Measurements from ENCODE around the gene LRRN2. TPM values are rescaled to one million over a fixed set of nuclear protein-coding genes. Genes with fewer than 3 reads are reported as not detected.

The LRRN2 gene
- total RNA-seq, 1 experiment from 2014 or later: not detected

- H3K4me3 ChIP-seq (ENCODE audit: low read depth, low read length): no peak overlapping the region
- no peak for DNase-seq
- BruUV-seq (replicated peaks): no TSS peak
- no peaks in the 10 kb centered on the region for H3K9me3 Mint-ChIP-seq (ENCODE audit: unreplicated experiment)
- H3K4me1 Mint-ChIP-seq (ENCODE audit: low read depth, unreplicated experiment): peaks cover 1% of the 10 kb centered on the region
- intact Hi-C loops (cut with micrococcal nuclease; ENCODE audit: unreplicated experiment): no loop called here
- no peaks in the 10 kb centered on the region for H3K9me3 ChIP-seq
- no peaks in the 10 kb centered on the region for H3K4me1 ChIP-seq
- H3K36me3 ChIP-seq (ENCODE audit: control insufficient read depth, insufficient read depth, low read length): no peaks in the 10 kb centered on the region
- peaks cover 1% of the 10 kb centered on the region; the same call in 1 of the 2 replicates for H3K27me3 ChIP-seq (replicated peaks; ENCODE audit: control insufficient read depth, insufficient read depth, low read length)
- H3K4me3 Mint-ChIP-seq (ENCODE audit: unreplicated experiment): no peak overlapping the region
- ChIA-PET CTCF (interaction anchor here (0.6 to 0.9 kb wide), 3 partner anchors 29 to 155 kb away, joined by 3 to 5 read pairs (median 4); no protein-coding TSS in a partner anchor), POLR2A (no interaction called here)
- peaks cover under 1% of the 10 kb centered on the region for H3K36me3 Mint-ChIP-seq (ENCODE audit: insufficient read depth, unreplicated experiment)
- TF ChIP-seq CTCF (IDR thresholded peaks at IDR 0.05; ENCODE audit: insufficient read depth in 1 of 2, low read depth in 1 of 2, low read length in 1 of 2, severe bottlenecking in 1 of 2, unreplicated experiment in 1 of 2): no peak
- H3K27me3 Mint-ChIP-seq (ENCODE audit: insufficient read depth, unreplicated experiment): peaks cover 15% of the 10 kb centered on the region
- H3K27ac Mint-ChIP-seq (ENCODE audit: unreplicated experiment): no peak overlapping the region
Observed at GRCh38 chr1:204652497-204652896, 33.0 kb downstream of the LRRN2 start.

- Mint-ChIP-seq H3K27me3 (ENCODE audit: insufficient read depth, unreplicated experiment) (peaks cover 15% of the 10 kb centered on the region), H3K9me3 (ENCODE audit: unreplicated experiment) (no peaks in the 10 kb centered on the region), H3K36me3 (ENCODE audit: insufficient read depth, unreplicated experiment) (peaks cover 6% of the 10 kb centered on the region), H3K27ac (ENCODE audit: unreplicated experiment) (no peak overlapping the region), H3K4me3 (ENCODE audit: unreplicated experiment) (no peak overlapping the region), H3K4me1 (ENCODE audit: low read depth, unreplicated experiment) (peaks cover 6% of the 10 kb centered on the region)
- DNase-seq: no peak
- ChIA-PET POLR2A (no interaction called here), CTCF (interaction anchor here (0.6 to 0.8 kb wide), 2 partner anchors 28 to 156 kb away, joined by 3 to 4 read pairs; no protein-coding TSS in a partner anchor)
- intact Hi-C loops (cut with micrococcal nuclease; ENCODE audit: unreplicated experiment): no loop called here
- Histone ChIP-seq H3K36me3 (ENCODE audit: control insufficient read depth, insufficient read depth, low read length) (no peaks in the 10 kb centered on the region), H3K9me3 (no peaks in the 10 kb centered on the region), H3K4me3 (ENCODE audit: low read depth, low read length) (no peak overlapping the region), H3K27me3 (replicated peaks; ENCODE audit: control insufficient read depth, insufficient read depth, low read length) (peaks cover 1% of the 10 kb centered on the region; the same call in 1 of the 2 replicates), H3K4me1 (0 out of 2 replicates have a peak, but pooled peaks cover 3% of the 10 kb centered on the region)
- TF ChIP-seq CTCF (IDR thresholded peaks at IDR 0.05; ENCODE audit: insufficient read depth in 1 of 2, low read depth in 1 of 2, low read length in 1 of 2, severe bottlenecking in 1 of 2, unreplicated experiment in 1 of 2): no peak
- no TSS peak for BruUV-seq (replicated peaks)
Observed at GRCh38 chr1:204651843-204652421, 33.6 kb downstream of the LRRN2 start.

- Histone ChIP-seq H3K36me3 (ENCODE audit: control insufficient read depth, insufficient read depth, low read length) (no peaks in the 10 kb centered on the region), H3K4me3 (ENCODE audit: low read depth, low read length) (no peak overlapping the region), H3K27me3 (replicated peaks; ENCODE audit: control insufficient read depth, insufficient read depth, low read length) (peaks cover 1% of the 10 kb centered on the region; the same call in 1 of the 2 replicates), H3K4me1 (0 out of 2 replicates have a peak, but pooled peaks cover 3% of the 10 kb centered on the region), H3K9me3 (no peaks in the 10 kb centered on the region)
- POLR2A ChIA-PET: no interaction called here
- no peak overlapping the region for H3K4me3 Mint-ChIP-seq (ENCODE audit: unreplicated experiment)
- peaks cover 9% of the 10 kb centered on the region for H3K27me3 Mint-ChIP-seq (ENCODE audit: insufficient read depth, unreplicated experiment)
- H3K9me3 Mint-ChIP-seq (ENCODE audit: unreplicated experiment): no peaks in the 10 kb centered on the region
- CTCF ChIA-PET: no interaction called here
- no TSS peak for BruUV-seq (replicated peaks)
- H3K4me1 Mint-ChIP-seq (ENCODE audit: low read depth, unreplicated experiment): peaks cover 6% of the 10 kb centered on the region
- no peak overlapping the region for H3K27ac Mint-ChIP-seq (ENCODE audit: unreplicated experiment)
- no peak for TF ChIP-seq CTCF (IDR thresholded peaks at IDR 0.05; ENCODE audit: insufficient read depth in 1 of 2, low read depth in 1 of 2, low read length in 1 of 2, severe bottlenecking in 1 of 2, unreplicated experiment in 1 of 2)
- no peak for DNase-seq
- peaks cover 6% of the 10 kb centered on the region for H3K36me3 Mint-ChIP-seq (ENCODE audit: insufficient read depth, unreplicated experiment)
- intact Hi-C loops (cut with micrococcal nuclease; ENCODE audit: unreplicated experiment): no loop called here
Observed at GRCh38 chr1:204650911-204651570, 34.5 kb downstream of the LRRN2 start.

Measured in Caco-2 (cell line).